Measurements from ENCODE around the gene ENOPH1.
A peak's percentile ranks its signal among the peaks of the same experiment; 100 is the strongest.

ENOPH1 gene

DNA sequence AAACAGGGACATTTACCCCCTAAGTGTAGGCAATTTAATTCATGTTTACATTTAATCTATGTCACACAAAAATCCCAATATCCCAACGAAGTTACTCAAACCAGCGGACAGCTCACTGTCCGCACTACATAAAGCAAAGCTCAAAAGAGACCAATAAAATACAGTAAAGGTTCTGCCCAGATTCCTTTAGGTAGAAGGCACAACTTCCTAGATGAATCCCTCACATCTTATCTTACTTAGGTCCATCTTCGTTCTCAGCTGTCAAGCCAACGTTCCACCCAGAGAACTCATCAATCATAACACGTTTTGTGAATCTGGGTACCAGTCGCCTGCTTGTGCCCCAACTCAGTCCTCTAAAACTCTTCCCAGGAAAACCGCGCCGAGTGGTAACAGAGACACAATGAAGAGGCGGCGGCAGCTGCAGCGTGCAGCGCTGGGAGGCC, 1.8 kb upstream of the ENOPH1 start:
- DNase-seq (ENCODE audit: low read depth), result no peak

DNA sequence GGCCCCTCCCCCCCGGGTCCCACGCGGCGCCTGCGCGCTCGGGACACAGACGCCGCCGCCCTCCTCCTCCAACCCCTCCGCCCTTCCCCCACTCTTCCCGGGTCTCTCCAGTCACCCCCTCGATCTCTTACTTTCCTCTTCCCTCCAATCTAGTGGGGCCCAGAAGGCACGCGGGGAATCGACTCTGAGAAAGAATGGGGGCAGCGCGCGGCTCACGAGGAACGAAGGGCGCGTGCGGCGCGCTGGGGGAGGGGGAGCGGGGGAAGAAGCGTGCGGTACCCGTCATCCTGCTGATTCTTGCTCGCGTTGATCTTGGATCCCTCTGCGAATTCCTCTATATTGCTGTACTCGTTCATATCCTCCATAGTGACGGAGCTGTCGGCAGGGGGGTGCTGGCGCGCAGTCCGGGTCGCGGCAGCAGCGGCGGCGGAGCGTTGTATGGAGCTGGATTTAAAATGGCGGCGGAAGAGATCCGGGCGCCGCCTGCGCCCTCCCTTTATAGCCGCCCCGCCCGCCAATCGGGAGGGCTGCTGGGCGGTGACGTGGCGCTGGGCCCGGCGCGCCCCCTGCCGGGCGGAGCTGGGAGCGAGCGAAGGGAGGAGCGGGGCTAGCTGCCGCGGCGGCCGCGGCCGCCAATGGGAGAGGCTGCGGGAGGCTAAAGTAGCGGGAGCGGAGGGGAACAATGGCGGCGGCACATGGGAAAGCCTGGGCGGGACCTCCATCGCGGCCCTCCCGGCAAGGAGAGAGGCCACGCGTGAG, 1.2 kb upstream of the ENOPH1 start:
- DNase-seq (ENCODE audit: low read depth), result peak; percentile 90

DNA sequence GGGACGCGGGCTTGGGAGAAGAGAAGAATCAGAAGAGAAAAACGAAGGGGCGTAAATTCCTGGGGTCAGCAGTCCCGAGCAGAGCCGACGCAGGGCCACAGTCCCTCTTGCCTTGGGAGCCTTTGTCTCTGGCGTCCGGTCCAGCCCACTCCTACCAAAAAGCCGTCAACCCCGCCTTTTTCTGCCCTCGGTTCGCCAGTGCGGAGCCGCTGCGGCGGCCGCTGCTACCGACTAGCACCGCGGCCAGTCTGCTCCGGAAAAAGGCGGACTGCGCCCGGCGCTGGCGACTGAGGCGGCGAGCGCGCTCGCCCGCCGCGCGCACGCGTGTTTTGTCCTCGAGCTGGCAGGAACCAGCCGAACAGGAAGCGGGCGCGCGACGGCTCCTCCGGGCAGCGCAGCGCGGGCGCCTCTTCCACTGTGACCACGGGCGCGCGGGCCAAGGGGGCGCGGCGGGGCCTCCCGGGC, 630 bp upstream of the ENOPH1 start:
- no peak for DNase-seq (ENCODE audit: low read depth)

DNA sequence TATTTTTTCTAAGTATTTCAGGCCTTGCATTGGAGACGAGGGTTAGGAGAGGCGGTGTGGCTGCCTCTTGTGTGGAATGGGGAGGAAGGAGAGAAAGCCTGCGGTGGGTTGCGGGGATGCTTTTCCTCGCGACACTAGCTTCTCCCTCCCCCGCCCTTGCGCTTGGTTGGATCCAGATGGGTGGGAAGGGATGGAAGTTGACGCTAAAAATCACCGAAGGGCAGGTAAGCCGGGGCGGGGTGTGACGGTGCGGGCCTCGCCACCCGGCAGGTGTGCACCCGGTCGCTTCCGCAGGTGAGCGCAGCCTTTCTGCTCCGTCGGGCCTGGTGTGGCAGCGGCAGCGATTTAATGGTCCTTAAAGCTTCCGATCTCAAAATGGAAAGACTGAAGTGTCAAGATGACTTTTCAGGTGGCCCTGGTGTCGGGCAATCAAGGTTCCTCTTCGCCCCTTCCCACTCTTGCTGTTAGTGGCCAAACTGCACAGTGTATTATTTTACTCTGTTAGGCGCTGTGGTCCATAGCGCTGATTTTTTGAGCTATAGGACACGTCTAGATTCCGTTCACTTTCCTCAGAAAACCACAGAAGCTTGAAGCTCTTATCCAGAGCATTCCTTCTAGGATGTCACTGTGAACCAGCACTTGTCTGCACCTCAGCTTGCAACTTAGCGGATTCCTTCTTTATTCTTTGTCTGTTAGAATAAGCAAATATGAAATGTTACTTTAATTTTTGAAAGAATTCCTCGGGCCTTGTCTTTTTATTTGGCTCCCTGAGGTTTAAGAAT, 765 bp downstream of the ENOPH1 start:
- peak; percentile 5 for DNase-seq (ENCODE audit: low read depth)

DNA sequence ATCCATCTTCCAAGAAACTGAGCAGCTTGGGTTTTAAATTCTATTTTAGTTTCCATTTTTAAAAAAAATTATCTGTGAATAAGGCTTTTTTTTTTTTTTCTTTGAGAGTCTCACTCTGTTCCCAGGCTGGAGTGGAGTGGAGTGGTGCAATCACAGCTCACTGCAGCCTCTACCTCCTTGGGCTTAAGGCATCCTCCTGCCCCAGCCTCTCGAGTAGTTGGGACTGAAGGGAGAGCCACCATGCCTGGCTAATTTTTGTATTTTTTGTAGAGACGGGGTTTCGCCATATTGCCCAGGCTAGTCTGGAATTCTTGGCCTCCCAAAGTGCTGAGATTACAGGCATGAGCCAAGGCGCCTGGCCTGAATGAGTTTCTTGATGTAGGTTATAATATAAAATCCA, 1.4 kb downstream of the ENOPH1 start:
- DNase-seq (ENCODE audit: low read depth), result no peak

DNA sequence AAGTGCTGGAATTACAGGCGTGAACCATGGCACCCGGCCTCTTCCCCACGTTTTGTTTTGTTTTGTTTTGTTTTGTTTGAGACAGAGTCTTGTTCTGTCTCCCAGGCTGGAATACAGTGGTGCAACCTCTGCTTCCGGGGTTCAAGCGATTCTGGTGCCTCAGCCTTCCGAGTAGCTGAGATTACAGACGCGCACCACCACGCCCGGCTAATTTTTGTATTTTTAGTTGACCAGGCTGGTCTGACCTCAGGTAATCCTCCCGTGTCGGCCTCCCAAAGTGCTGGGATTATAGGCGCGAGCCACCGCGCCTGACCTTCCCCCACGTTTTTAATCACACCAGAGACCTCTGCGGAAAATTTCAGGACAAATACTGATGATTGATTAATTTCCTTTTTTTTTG, 2.2 kb downstream of the ENOPH1 start:
- DNase-seq (ENCODE audit: low read depth), result no peak

DNA sequence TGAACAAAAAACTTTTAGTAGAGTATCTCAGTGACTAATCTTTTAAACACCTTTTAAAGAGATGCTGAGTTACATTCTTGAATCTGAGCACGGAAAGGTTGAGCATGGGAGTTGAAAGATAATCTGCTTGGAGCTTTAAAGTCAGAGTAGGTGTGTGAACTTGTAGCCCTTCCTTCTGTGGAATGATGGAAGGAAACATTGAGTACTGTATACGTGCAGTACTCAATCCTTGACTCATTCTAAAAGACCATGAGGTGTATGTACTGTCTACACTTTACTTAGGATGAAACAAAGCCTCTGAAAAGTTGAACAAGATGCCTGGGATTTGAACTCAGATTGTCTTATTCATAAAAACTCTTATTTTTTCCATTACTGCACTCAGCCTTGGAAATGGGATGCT, 3.4 kb downstream of the ENOPH1 start:
- no peak for DNase-seq (ENCODE audit: low read depth)

DNA sequence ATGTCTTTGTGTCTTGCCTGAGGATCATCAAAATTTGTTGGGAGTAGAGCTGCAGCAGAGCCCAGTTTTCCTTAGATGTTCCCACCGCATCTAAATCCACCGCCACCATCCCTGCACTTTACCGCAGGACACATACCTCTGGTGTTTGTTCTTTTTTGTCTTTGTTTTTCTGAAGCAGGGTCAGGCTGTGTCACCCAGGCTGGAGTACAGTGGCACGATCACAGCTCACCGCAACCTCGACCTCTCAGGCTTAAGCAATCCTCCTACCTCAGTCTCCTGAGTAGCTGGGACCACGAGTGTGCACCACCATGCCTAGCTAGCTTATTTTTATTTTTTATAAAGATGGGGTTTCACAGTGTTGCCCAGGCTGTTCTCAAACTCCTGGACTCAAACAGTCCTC, 4.6 kb downstream of the ENOPH1 start:
- no peak for DNase-seq (ENCODE audit: low read depth)

DNA sequence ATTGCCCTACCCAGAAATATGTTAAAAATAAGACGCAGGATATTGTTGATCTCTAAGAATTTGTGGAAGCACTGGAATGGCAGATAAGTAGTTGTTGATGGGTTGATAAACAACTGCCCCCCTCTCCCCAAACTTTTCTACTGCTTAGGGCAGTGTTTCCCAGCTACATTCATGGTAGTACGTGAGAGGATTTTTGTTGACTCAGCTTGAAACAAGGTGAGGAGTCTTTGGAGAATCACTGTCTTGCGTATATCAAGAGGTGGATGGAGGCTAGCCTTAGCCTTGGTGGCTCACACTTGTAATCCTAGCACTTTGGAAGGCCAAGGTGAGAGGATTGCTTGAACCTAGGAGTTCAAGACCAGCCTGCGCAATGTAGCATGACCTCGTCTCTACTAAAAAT, 5.7 kb downstream of the ENOPH1 start:
- DNase-seq (ENCODE audit: low read depth), result no peak

DNA sequence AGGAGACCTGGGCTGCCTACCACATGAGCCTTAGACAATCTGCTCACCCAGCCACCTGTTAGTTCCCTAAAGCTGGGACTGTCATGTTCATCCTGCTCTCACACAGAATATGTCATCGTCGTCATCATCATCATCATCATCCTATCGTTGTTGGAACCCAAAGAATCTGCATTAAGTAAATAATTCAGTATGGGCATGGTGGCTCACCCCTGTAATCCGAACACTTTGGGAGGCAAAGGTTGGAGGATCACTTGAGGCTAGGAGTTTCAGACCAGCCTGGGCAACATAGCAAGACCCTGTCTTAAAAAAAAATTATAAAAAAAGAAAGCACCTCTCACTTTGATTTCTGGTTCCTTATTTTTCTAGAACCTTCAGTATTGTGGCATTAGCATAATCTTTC, 6.4 kb downstream of the ENOPH1 start:
- no peak for DNase-seq (ENCODE audit: low read depth)

DNA sequence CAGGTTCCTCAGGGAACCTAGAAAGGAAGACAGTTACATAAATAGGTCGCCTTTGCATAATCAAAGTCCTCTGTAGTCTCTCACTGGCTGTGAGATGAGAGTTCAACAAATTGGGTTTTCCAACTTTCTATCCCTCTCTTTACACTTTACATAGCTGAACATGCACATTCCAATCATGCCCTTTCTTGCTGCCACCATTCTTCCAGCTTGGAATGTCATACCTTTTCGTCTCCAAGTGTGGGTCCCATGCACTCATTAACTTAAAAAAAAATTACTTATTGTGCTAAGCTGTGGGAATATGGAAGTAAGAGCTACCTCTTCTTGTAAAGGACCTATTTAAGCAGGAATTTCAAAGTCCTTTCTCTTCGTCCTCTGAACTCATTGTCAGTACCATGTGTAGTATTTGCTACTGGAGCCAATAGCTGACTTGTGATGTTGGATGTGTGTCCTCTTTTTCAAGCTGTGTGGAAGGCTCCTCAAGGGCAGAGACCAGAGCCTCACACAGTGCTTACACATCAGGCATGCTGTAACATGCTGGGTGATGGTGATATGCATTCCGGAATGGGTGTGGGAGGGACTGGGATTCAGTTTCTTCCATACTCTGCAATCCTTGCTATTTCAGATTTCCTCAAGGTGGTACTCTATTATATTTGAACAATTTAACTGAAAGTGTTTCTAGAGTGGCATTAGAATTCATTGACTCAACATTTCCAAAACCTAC, 7.1 kb downstream of the ENOPH1 start:
- no peak for DNase-seq (ENCODE audit: low read depth)

DNA sequence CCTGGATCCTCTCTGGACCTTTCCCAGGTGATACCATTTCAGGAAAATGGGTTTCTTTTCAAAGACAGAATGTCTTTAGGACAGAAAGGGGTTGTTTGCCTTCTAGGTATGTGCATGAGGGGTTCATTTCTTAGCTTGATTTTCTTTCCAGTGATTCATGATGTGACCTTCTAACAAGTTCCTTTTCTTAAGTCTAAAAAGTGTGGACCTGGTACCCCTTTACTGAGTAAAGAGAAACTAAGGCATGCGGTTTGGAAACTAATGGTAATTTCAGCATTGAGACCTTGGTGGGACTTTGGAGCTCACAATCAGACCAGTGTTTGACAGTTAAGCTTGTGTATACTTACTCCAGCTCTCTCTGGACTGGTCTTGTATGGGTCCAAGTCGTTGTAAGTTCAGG, 8.7 kb downstream of the ENOPH1 start:
- DNase-seq (ENCODE audit: low read depth), result no peak

DNA sequence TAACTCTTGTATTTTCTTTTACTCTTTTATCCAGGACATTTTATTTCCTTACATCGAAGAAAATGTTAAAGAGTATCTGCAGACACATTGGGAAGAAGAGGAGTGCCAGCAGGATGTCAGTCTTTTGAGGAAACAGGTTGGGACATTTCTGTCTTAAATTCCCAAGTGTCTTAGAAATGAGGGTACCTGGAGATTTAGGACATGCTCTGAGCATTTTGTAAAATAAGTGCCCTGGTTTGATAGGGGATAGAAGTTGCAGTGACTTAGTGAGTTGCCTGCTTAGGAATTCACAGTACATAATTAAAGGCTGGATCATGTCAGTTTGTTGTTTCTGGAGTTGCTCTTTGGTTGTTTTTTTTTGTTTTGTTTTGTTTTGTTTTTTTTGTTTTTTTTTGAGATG, 17.5 kb downstream of the ENOPH1 start:
- no peak for DNase-seq (ENCODE audit: low read depth)

DNA sequence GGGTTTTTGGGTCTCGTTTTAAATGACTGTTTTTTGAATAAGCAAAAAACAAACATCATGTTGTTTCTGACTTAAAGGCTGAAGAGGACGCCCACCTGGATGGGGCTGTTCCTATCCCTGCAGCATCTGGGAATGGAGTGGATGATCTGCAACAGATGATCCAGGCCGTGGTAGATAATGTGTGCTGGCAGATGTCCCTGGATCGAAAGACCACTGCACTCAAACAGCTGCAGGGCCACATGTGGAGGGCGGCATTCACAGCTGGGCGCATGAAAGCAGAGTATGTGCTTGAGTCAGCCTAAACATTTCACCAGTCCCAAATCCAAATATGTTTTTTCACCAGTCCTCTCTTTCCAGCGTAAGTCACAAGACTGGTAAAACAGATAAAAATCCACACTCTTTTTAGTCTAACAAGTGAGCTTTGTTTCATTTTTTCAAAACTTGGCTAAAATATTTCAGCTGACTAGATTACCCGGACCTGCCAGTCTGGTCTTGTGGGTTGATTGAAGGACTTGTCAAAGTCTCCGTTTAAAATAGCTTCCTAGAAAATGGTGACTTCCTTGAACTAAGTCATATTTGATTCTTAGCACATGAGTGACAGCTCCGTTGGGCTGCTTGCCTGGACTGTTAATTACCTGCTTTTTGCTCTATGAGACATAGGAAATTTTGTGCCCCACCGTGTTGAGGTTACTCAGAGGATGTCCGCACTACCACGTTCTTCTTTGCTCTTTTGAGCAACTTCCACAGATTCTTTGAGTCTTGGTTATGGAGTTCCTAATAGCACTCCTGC, 20.8 kb downstream of the ENOPH1 start:
- no peak for DNase-seq (ENCODE audit: low read depth)

DNA sequence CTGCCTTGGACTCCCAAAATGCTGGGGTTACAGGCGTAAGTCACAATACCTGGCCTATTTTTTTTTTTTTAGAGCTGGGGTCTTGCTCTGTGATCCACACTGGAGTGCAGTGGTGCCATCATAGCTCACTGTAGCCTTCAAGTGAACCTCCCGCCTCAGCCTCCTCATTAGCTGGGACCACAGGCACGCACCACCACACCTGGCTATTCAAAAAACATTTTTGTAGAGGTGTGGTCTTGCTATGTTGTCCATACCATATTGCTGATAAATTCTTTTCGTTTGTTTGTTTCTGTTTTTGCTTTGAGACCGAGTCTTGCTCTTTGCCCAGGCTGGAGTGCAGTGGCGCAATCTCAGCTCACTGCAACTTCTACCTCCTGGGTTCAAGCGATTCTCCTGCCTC, 21.6 kb downstream of the ENOPH1 start:
- DNase-seq (ENCODE audit: low read depth), result no peak

DNA sequence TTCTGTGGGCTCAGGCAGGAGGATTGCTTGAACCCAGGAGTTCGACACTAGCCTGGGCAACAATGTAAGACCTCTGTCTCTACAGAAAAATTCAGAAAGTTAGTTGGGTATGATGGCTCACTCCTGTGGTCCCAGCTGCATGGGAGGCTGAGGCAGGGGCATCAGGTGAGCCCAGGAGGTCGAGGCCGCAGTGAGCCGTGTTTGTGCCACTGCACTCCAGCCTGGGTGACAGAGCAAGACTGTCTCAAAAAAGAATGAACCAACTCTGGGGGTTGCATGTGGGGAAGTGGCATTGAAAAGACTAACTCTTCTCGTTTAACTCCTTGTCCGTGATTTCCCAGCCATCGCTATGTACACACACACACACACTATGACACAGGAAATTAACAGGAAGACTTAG, 26.9 kb downstream of the ENOPH1 start:
- DNase-seq (ENCODE audit: low read depth), result no peak

DNA sequence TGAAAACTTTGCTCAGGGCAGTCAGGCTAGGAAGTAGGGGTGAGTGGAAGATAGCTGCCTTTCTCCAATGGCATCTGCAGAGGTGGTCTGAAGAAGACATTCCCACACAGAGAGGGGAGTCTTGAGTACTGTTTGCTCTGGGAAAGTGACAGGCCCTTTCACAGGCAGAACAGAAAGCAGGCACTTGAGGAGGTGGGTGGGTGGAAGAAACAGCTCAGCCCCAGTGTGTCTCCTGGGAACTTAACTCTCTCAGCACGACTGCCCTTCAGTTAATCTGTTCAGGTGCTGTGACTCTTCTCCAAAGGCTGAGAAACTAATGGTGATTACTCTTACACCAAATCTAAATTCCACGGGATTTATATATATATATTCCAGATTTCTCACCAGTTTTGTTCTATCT, 28.3 kb downstream of the ENOPH1 start:
- no peak for DNase-seq (ENCODE audit: low read depth)

DNA sequence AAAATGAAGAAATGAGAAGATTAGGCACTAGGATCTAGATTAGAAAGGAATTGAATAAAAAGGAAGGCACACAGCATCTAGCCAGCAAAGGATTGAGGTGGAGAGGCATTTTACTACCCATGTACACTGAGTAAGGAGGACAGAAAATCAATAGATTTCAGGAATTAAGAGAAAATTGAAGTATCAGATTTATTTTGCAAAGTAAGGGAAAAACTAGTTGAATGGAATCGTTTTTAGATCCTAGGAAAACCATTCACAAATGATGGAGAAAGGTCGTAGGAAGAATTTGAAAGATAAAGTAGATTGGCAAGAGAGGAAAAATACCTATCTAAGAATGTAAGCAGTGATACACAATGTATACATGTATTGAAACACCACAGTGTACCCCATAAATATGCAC, 31.3 kb downstream of the ENOPH1 start:
- no peak for DNase-seq (ENCODE audit: low read depth)

DNA sequence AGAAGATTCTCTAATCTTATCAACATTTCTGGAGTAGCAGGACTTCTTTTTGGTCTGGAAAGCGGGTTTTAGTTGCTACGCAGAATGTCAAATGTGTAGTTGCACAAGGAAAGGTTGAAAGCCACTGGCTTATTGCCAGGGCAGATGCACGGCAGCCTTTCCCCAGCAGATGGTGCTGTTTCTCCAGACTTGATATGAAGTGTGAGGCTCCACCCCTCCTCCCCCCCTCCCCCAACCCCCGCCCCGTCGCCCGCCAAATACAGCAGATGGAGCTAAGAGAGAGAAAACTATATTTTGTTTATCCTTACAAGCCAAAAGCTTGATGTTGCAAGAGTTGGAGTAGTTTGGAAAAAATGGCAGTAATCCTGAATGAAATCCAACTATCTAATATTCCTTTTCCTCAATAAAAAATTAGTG, 32.0 kb downstream of the ENOPH1 start:
- peak; percentile 87 for DNase-seq (ENCODE audit: low read depth)

DNA sequence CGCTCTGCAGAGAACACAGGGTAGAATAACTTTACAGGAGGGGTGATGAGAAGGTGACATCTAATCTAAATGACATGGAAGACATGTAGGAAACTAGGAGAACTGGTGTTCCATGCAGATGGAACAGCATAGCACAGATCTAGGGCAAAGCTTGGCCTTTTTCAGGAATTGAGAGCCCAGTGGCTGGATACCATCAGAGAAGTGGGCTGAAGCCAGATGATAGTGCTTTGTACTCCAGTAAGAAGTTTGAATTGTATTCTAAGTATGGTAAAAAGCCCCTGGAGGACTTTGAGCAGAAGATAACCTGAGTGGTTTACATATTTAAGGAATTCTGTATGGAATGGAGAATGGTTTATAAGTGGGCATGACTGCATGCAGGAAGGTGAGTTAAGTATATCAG, 32.8 kb downstream of the ENOPH1 start:
- no peak for DNase-seq (ENCODE audit: low read depth)

DNA sequence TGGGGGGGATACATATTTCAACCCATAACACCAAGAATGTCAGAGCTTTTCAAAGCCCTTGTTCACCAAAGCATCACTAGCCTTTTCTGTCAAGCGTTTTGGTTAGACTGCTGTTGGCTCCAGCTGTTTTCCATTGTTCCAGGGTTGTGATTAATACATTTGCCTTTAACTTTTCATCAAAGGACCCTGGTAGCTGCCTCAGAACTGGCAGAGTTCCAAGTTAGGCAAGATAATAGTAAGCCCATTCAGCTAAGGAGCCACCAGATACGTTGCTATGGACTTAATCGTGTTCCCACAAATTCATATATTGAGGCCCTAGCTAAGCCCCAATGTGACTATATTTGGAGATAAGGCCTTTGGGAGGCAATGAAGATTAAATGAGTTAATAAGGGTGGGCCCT, 37.1 kb downstream of the ENOPH1 start:
- no peak for DNase-seq (ENCODE audit: low read depth)

DNA sequence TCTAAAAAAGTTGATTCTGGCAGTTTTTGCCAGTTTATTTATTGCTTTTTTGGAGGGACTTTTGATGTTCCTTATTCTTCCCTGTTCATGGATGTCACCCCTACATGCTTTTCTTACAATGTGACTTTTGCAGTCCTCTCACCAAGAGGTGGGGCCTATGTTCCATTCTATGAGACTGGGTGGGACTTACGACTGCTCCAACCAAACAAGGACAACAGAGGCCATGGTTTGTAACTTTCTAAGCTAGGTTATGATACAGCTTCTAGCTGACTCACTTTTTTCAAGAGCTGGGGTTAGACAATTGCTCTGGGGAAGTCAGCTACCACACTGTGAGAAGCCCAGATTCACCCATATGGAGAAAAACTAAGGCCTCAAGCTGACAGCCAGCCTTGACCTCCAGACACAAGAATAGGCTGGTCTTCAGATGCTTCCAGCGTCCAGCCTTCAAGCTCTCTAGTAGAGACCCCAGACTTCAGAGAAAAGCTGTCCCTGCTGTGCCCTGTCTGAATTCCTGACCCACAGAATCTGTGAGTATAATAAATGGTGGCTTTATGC, 39.5 kb downstream of the ENOPH1 start:
- DNase-seq (ENCODE audit: low read depth), result peak; percentile 32

Data from fibroblast of gingiva (primary cell).